Cardiac septum (tissue), 1 donor: ENCODE data around the gene CDKN2A. TPM values are rescaled to one million over a fixed set of nuclear protein-coding genes. Genes with fewer than 3 reads are reported as not detected.

ENCODE experiments used
- total RNA-seq: library from RNA; stranded (reverse); fragmentation: NEBNext Ultra II Directional; extraction: Animal tissue kit (Norgen Biotek cat#: 25700); gene quantifications from one replicate; pipeline ENCODE4 v1.2.1, GENCODE V29; 2021
- donor health status: DM: no; HTN: no; CAD: no.

CDKN2A gene
- total RNA-seq, 1 donor from 2014 or later = 1.2 TPM

Other genes starting within 250 kb of the CDKN2A start
- gene MTAP, start 191.8 kb downstream of the CDKN2A start, total RNA-seq = 13.0 TPM
- not detected for gene CDKN2B-AS1, start 399 bp upstream of the CDKN2A start, total RNA-seq
- gene CDKN2B, start 14.9 kb upstream of the CDKN2A start, total RNA-seq = 3.6 TPM